HG03469 (cell line): ENCODE results near the gene AKAP11.

Experiments used
- ATAC-seq: cut with Tn5 transposase; IDR thresholded peaks from one replicate; pipeline ENCODE4 v1.9.1; 2021; ENCODE audit warnings: mild to moderate bottlenecking, moderate library complexity, moderate number of reproducible peaks; ENCODE audit not compliant: unreplicated experiment

AKAP11 gene

DNA sequence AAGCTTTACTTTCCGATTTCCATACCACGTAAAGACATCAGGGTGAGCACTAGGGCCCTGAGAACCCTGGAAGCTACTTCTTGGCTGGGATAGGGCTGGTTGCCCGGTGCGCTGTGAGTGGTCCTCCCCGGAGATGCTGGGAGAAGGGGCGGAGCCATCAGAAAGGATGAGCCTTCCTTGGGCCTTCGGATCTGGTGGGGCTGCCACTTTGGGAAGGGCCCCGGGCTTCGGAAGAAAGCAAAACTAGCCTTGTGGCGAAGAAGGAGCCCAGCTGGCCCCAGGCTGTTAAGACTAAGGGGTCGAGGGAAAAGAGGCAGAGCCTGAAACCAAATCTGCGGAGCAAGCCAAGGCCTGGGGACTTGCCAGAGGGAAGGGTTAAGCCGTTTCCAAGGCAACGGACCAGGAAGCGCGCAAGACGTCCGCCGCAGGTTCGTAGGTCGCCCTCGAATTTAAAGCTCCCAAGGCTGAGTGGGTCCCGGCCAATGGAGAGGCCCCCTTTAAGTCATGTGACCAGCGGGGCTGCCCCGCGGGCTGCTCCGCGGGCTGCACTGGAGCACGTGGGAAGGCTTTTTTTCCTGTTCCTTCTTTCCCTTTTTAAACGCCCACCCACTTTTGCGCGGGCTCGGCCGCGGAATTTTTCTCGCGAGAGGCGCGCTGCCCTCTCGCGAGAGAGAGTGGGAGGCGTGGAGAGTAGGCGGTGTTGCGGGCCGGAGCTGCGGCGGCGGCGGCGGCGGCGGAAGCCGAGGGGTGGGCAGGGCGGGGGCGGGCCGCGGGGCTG lies 426 bp upstream of the AKAP11 start:
- peak; percentile 72 for ATAC-seq

DNA sequence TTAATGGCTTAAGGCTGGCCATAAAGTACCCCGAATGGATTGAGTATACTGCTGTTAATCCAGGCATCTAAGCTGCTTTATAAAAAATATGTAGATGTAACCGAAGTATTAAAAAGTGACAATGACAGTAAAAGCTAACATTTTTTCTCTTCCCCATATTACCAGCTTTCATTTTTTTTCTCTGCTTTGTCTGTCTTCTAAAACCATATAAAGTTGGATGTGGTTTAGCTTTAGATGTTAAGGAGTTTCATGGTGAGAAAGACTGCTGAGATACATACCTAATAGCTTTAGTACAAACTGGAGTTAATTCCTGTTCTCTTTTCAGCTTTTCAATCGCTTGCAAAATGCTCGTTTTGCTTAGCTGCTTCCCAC lies 838 bp downstream of the AKAP11 start:
- ATAC-seq: no peak

DNA sequence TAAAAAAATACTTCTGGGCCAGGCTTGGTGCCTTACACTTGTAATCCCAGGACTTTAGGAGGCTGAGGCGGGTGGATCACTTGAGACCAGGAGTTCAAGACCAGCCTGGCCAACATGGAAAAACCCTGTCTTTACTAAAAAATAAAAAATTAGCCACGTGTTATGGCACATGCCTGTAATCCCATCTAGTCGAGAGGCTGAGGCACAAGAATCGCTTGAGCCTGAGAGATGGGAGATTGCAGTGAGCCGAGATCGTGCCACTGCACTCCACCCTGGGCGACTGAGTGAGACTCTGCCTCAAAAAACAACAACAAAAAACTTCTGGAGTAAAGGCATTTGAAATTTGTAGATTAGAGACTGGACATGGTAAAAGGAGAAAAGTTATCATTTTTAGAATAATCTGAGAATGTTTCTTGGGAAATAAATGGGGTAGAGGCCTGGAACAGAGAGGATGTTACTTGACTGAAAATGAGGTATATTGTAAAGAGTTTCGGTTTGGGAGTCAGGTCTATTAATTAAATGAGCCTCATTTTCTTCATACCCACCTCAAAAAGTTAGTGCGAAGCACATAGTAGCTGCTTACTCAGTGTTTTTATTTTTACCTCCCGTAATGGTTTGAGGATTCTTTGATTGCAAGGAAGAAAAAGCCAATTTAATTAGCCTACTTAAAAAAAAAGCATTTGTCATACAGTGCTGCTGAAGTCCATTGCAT lies 2.6 kb downstream of the AKAP11 start:
- no peak for ATAC-seq

DNA sequence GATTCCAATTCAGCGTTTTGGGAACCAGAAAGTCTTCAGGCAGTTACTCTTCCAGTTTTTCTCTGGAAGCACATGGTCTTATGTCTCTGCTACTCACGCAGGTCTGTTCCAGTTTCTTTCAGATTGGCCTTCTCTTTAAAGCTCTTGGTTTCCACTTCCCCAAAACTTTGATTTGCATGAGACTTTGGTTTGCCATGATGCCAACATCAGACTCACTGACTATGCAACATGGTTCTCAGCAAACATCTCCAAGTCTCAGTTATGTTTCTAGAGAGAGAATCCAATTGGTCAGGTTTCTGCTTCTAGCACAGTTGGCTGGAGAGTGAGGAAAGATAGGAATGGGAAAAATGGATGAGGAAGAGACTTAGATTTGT lies 3.1 kb downstream of the AKAP11 start:
- ATAC-seq: peak; percentile 22

DNA sequence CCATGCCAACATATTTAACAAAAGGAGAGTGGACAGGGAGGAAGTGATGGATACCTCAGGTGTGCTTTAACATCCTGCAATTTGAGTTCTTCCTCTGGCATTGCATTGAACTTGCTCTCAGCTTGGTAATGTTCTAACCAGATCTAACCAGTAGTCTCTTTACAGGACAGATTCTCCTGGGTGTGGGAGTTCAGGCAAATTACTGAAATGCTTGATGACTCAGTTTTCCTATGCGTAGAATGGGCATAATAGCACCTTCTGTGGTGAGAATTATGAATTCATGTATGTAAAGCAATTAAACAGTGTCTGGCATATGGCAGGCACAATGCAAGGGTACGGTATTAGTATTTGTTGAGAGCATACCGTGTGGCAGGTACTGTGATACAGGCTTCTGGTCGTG lies 3.6 kb downstream of the AKAP11 start:
- ATAC-seq: no peak

DNA sequence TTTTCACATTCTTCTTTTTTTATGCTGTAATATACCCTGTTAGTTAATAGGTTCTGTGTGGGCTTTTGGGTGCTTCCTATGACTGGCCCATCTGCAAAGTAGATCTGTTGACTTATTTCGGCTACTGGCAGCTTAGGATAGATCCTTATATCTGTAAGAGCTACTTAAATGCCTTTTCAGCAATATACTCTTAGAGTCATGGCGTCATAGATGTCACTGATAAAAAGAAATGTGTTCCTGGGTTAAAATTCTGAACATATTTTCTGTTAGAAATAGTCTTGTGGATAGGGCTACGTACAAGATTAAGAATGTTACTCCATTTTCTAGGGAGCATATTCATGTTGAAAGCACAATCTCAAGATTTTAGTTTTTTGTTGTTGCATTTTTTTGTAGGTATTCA lies 4.7 kb downstream of the AKAP11 start:
- no peak for ATAC-seq

DNA sequence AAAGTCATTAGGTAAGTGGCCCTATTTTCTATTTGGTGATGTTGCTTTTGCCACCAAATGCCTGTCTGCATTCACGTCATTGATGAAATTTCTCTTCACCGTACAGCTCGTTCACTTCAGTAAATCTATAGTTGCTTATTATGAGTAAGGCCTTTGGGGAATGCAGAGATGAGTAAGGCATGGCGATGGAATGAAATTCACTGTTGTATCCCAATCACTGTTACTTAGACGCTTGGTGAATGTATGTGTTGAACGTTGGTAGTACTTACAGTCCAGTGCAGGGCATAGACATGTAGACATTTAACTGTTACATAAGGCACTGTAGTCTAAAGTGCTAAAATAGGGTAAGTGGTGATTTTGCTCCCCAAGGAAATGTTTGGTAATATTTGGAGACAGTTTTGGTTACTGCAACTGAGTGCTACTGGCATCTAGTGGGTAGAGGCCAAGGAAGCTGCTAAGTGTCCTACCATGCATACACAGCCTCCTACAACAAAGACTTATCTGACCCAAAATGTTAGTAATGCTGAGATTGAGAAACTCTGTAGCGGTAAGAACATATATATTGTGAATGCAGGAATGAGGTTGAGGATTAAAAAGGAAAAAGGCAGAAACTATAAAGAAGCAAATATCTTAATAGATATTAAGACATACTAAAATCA lies 5.8 kb downstream of the AKAP11 start:
- no peak for ATAC-seq

DNA sequence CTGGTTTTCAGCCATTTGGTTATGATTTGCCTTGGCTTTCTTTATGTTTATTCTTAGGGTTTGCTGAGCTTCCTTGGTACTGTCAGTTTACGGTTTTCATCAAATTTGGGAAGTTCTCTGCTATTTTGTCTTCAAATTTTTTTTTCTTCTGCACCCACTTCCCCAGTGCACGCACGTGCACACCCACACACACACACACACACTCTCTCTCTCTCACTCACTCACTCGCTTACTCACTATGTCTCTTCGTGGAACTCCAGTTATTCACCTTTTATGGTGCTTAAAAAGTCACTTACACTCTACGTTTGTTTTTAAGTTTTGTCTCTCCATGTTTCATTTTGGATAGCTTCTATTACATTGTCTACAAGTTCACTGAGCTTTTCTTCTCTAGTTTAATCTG lies 7.1 kb downstream of the AKAP11 start:
- ATAC-seq: no peak

DNA sequence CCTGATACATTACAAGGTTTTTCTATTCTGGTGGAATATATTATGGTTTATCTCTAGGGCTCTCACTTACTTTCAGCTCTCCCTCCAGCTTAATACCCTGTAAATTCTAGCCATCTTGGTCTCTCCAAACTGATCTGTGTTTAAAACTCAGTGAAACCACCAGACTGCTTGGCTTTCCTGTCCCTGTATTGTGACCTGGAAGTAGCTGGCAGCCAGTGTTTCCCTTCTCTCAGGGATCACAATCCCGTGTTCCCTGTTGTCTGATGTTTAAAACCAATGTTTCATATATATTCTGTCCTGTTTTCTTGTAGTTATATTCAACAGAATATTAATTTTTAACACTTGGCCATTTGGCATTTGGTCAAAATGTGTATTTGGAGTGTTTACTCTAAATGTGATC lies 8.0 kb downstream of the AKAP11 start:
- no peak for ATAC-seq

DNA sequence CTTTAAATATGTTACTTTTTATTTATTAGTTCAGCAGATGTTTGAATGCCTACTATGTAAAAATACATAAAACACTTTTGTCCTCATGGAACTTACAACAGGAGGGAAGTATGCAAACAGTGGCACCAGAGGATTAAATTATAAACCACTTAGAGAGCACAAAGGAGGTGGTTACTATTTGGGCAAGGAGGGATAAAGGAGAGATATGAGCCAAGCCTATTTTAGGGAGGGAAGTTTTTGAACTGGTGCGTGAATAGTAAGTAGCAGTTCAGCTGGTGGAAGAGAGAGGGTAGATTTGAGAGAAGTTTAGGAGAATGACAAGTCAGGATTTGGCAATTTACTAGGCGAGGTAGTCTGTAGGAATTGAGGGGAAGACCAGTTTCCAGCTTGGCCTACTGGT lies 8.6 kb downstream of the AKAP11 start:
- ATAC-seq: no peak

DNA sequence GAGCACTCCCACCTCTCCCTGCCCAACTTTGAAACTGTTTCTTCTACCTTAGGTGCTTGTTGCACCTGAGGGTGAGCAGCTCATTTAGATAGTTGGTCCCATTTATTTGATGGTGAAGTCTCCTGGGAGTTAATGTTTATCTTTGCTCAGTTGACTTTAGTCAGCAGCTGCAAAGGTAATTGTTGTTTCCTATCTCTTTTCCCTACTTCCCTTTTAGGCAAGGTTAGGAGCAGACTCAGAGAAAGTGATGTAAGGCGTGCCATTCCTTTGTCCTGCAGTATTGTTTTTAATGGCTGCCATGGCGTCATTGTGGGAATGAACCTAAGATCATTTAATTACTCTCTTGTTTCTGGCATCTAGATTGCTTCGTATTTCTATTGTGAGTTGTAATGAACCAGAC lies 11.6 kb downstream of the AKAP11 start:
- no peak for ATAC-seq

DNA sequence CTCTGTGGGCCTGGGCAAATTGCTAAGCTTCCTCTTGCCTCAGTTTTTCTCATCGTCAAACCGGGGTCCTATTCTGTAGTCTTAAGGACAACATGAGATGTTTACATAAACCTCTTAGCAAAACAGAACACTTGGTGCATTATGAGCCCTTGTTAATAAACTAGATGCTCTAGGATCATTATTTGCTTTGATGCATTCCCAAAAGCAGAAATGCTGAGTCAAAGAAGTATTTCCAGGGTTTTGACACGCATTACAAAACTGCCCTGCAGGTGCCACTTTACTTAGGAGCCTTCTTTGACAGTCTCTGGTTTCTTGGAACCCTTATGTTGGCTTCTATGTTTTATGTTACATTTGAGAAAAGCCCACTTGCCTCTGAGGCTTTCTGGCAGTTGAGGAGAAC lies 12.1 kb downstream of the AKAP11 start:
- no peak for ATAC-seq

DNA sequence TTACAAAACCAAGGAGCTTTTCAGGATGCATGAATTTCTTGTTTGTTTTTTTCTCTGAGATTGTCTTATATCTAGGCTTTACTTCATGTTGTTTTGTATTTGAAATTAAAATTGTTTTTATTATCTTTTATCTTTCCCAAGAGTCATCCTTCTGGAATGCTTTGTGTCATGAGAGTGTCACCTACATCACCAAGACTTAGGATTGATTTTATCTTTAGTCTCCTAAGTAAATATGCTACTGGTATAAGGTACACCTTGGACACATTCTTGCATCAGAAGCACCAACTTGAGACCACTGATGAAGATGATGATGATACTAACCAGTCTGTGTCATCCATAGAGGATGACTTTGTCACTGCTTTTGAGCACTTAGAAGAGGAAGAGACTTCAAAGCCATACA lies 26.4 kb downstream of the AKAP11 start:
- ATAC-seq: no peak

DNA sequence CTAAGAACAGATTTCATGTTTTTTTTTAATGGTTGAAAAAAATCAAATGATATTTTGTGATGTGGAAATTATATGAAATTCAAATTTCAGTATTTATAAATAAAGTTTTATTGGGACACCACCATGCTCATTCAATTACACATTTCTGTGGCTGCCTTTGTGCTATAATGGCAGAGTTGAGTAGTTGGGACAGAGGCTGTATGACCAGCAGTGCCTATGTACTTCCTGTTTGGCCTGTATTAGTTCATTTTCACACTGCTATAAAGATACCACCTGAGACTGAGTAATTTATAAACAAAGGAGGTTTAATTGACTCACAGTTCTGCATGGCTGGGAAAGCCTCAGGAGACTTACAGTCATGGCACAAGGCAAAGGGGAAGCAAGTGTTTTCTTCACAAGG lies 33.6 kb downstream of the AKAP11 start:
- ATAC-seq: no peak

DNA sequence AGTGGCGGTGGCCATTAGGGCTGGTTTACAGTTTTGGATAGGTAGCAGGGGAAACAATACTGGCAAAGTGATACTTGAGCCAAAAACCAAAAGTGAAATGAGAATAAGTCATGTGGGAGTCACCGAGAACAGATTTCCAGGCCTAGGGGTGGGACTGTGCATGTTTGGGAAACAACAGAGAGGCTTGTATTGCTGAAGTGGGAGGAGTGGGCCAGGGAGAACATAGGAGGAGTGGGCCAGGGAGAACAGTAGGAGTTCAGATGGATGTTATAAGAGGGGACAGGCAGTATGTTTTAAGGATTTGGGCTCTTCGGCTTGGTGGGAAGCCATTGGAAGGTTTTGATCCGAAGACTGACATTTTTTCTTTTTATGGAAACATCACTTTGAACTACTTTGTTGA lies 35.5 kb downstream of the AKAP11 start:
- ATAC-seq: no peak

DNA sequence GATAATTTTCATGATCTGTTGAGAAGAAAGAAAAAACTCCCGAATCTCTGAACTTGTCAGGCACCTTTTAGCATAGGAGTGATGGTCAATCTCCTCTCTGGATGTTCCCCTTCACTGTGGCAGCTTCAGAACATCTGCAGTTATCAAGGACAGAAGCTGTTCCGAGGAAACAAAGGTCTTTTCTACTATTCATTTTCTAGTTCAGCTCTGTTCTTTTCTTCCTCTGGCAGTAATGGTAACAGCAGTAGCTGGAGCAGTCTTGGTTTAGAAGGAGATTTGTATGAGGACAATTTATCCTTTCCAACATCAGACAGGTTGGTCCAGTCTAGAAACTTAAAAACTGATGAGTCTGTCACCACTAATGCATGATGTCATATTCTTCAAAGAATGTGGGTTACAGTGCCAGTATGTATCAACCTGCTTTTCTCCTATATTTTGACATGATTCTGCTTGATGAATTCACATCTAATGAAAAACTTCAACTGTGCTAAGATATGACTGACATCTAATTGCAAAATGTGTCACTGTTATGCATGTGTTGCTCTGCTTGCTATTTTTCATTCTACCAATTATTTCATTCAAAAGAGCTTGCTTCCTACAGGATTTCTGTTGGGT lies 41.0 kb downstream of the AKAP11 start:
- no peak for ATAC-seq

DNA sequence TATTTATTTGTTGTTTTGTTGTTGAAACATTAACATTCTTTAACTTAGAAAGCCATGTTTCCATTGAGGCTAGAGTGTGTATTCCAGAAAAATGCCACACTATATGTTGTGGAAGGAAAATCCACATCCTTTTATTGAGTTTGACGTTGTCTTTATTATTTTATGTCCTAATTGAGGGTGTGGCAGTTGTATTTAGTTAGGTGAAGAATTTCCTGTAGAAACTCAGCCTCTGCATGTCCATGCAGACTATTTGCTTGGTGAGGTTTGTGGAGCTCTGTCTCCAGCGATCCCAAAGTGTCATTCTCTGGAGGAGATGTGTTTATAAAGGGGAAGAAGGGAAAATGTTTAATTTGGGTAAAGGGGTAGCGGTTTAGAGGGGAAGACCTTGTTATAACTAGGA lies 46.6 kb downstream of the AKAP11 start:
- ATAC-seq: no peak

DNA sequence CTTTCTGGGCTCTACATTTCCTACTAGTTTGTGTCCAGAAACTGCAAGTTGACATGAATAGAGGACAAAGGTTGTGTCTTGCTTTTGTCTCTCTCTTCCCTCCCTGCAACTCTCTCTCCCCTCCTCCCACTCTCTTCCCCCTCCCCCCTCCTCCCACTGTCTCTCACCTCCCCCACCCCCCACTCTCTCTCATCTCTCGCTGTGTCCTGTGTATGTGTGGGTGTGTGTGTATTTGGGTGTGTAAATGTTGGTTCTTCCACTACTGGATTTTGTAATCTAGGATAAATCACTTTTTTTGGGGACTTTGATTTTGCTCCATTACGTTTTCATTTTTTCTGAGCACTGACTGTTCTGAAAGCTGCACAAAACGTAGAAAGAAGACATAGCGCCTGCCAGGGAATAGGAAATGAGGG lies 48.4 kb downstream of the AKAP11 start:
- no peak for ATAC-seq

DNA sequence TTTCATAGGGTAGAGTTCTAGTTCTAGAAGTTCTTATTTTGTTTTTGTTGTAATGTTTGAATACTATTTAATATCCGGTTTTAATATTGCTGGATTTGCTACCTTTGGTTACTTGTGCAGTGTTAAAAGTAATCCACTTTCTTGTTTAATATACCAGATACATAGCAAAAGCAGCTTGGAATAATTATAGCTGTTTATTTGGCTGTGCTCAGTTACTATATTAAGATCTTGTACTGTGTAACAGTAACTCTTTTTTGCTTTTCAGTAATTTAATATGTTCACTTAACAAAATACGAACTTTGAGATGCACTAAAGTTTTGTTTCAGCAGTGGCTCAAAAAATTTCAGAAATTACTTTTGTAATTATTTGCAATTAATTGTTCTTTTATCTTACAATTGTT lies 50.9 kb downstream of the AKAP11 start:
- no peak for ATAC-seq

DNA sequence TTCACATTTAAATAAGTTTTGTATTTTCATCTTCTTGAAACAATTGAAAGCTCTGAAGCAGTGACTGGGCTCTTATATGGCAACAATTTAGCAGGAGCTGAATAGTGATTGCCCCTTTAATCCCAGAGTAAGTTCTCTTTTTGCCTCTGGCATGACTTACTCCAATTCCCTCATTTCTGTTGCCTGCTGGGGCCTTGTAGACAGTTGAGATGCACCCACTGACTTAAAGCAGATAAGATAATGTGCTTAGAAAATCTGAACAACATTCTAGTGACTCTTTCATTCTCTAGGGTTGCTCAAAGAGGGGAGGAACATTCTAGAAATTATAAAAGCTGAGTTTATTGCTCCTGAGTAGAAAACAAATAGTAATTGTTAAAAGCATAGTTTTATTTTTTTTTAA lies 52.8 kb downstream of the AKAP11 start:
- no peak for ATAC-seq

DNA sequence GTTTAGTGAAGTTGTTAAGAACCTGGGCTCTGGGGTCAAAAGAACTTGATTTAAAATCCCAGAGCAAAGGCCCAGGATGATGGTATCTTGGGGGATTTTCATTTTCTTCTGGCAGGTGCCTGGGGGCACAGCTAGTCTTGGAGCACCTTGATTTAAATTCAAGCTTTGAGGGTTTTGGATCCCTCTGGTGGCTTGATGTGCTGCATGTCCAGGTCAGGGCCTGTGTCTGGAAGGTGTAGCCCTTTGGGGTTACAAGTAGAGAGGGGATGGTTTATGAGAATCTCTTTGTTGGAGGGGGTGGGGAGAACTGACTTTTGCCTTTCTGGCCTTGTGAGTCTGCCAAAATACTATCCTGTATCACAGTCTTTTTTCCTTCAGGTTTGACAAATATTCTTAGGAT lies 55.8 kb downstream of the AKAP11 start:
- no peak for ATAC-seq

DNA sequence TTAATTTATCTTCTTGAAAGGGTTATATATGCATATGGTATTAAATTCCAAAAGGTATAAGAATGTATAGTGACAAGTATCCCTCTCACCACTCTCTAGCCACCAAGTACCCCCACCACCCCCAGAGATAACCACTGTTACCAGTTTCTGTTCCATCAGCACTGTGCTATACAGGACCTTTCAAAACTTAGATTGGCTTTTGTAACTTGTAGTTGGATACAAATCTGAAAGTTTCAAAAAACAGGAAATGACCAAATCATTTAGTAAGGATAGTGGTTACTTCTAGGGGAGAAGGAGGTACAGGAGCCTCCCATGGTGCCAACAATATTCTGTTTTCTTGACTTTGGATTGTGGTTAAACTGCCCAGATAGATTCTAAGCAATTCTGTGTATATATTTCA lies 56.7 kb downstream of the AKAP11 start:
- no peak for ATAC-seq
